GM19025 (cell line): ENCODE data around the gene SPATA20.

Source experiments
- ATAC-seq: cut with Tn5 transposase; IDR thresholded peaks from one replicate; pipeline ENCODE4 v1.9.1; 2021; ENCODE audit warnings: mild to moderate bottlenecking, low read depth, moderate library complexity; ENCODE audit not compliant: unreplicated experiment

The SPATA20 gene

DNA sequence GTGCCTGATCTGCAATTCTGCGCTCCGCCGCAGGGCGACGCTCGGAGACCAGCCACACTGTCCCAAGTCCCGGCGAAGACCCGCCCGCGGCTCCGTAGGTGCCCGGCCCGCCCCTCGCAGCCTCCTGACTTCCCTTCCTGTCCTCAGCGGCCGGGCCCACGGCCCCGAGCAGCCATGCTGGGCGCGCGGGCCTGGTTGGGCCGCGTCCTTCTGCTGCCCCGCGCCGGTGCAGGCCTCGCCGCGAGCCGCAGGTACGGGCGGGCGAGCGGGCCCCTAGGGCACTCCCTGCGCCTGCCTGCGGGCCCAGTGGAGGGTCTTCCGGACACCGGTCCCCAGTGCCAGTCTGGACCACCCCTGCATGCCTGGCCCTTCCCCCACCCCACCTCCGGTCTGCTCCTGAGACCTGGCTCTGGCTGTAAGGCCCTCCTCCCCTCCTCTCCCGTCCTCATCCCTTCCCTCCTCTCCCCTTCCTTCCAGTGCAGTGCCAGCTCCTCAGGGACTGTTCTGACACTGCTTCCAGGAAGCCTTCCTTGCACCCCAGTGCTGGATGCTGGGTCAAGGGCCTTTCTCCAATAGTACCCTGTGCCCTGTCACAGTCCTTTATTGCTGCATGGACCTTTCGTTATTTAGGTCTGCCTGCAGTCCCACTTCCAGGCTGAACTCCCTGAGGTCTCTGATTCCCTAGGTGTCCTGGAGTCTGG, at the start of gene SPATA20:
Gene SPATA20 (plus strand): TSS at position 140 of the 701 bp plus-strand sequence. CDS start 35 bp downstream, at position 175.
- ATAC-seq: peak; percentile 50

DNA sequence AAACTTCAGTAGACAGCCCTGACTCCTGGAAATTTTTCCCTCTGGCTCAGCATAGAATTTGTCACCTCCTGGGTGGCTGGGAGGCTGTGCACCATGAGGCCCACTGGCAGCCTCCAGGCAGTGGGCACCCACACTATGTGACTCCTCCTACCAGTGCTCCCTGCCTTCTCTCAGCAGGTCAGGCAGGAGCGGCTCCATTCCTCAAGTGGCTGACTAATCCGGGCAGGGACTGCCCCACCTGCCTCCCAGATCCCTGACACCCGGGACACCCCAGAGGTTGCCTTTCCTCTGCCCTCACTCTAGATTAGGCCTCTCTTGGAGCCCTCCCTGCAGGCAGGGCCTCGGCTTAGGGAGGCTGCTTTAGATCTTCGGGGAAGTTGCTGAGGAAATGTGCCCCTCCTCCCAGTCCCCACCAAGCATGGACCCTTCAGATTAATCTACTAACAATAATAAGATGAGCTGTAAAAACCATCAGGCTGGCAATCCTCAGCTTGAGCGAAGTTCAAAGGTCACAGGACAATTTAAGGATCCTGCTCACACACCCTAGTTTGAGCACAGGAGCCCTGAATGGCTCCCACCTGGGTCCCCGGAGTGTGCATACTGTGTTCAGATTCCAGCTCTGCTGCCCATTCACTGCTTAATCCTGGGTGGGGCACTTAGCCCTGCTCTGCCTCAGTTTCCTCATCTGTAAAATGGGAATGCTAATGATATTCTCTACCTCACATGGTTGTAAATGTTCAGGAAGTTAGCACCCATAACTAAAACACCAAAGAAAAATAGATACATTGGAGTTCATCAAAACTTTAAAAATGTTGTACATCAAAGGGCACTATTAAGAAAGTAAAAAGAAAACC, 48.7 kb upstream of the SPATA20 start:
- ATAC-seq: no peak

DNA sequence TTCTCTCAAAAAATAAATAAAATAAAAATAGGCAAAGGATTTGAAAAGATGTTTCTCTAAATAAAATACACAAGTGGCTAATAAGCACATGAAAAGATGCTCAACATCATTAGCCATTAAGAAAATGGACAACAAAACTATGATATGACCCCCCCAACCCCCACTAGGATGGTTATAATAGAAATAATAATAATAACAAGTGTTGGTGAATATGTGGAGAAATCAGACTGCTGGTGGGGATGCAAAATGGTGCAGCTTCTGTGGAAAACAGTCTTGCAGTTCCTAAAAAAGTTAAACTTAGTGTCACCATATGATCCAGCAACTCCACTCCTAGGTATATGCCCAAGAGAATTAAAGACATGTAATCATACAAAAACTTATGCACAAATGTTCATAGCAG, 47.7 kb upstream of the SPATA20 start:
- ATAC-seq: no peak

DNA sequence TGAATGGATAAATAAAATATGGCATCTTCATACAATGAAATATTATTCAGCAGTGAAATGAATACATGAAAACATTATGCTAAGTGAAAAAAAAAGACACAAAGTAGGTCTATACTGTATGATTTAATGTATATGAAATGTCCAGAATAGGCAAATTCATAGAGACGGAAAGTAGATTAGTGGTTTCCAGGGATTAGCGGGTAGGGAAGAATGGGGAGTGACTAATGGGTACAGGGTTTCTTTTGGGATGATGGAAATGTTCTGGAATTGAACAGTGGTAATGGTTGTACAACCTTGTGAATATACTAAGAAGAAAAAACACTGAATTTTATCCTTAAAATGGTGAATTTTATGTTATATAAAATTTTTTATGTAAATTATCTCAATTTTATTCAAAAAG, 47.3 kb upstream of the SPATA20 start:
- ATAC-seq: no peak

DNA sequence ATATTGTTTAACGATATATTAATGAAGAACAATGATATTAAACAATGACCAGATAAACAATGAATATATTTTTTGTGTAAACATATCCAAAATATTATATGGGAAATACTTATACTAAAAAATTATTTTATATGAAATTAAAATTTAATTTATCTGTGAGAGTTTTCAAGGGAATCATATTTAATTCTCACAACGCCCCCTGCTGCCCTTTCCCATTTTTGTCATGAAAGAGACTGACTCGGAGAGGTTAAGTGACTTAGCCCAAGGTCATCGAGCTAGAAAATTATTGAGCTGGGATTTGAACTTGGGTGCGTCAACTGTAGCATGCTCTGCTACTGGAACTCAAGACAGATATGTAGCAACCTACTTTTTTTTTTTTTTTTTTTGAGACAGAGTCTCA, 45.9 kb upstream of the SPATA20 start:
- ATAC-seq: no peak

DNA sequence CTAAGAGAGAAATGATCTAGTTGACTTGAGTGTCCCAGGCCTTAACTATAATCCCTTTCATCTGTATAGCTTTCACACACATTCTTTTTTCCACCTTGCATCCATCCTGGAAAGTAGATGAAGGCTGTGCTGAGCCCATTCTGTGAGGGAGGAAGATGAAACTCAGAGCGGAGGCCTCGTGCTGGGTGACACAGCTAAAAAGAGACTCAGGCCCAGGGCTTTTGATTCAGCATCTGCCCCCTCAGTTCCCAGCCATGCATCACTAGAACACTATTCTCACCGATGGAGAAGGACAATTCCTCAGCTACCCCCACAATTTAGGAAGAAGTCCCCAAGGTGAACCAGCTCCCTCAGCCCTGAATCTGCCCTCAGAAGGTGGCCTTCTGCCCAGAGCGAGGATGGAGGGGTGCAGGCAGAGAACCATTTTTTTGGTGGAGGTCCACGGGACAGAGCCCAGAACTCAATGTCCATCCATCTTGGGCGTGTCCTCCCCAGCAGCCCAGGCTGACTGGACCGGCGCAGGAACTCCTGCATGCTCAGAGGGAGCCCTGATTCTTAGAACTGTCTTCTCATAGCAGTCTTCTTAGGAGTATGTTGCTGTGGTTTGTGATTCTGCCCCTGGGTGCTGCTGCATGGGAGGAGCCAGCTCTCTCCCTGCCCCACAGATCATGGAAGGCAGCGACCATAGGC, 44.5 kb upstream of the SPATA20 start:
- no peak for ATAC-seq

DNA sequence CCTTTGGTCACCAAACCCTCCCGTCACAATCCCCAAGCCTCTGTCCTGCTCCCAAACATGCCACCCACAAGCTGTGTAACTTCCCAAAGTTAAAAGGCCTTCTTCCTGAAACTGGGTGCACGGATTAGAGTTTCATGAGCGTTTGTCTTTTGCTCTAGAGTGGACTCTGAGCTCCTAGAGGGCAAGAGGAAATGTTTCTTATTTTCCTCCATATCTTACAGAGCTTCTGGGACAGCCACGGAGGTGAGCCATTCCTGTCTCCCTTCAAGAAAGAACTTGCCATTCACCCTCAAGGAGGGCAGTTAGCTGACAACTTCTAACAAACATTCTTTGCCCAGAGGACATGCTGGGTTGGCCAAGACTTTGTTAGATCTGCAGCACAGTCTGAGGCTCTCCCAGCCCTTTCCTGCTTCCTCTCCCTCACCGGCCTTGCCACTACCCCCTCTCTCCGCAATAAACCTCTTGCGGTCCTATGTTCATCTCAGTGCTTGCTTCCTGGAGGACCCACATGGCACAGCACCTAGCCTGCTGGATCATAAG, 41.3 kb upstream of the SPATA20 start:
- ATAC-seq: no peak

DNA sequence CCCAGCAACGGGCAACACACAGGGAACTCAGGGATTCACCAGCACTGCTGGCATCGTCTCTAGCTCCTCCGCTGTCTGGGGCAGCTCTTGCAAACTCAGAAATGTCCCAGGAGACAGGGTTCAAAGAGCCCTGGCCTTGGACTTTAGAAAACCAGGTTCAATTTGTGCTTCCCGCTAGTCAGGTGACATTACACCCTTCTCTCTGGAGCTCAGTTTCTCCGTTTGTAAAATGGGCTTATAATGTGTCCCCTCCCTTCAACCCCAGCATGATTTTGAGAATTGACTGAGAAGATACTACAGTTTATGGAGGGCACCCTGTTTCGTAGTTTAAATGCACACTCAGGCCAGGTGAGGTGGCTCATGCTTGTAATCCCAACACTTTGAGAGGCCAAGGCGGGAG, 40.7 kb upstream of the SPATA20 start:
- ATAC-seq: no peak

DNA sequence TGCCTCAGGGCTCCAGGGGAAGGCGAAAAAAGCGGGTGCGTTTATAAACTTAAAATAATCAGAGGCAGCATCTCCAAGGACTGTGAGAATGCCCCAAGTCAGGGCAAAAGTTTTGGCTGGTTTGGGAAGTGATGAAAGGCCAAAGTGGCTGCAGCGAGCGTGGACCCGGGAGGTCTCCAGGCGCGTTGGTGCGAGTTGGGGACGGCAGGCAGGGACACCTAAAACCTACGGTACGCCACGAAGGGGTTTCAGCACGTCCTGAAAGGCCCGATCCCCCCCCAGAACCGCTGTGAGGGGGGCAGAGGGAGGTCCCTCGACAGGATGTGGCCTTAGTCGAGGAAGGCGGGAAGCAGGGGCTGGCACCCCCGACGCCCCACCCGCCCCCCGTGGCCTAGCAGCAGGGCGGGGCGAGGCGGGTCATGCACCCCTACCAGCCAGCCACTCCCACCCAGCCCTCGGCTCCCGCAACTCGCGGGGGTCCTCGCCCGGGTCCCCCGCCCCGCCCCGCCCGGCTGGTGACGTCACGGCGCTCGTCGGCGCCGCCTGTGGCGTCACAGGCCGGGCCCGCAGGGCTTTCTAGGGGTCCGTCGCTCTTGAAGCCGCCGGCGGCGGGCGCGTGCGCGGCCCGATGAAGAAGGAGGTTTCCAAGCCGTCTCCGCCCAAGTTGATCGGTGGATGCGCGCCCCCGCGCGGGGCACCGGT, 39.0 kb upstream of the SPATA20 start, which contains the start of gene MYCBPAP:
Gene MYCBPAP (plus strand): TSS at position 569 of the 702 bp plus-strand sequence. CDS start 236 bp downstream, outside the sequence.
- ATAC-seq: peak; percentile 36

DNA sequence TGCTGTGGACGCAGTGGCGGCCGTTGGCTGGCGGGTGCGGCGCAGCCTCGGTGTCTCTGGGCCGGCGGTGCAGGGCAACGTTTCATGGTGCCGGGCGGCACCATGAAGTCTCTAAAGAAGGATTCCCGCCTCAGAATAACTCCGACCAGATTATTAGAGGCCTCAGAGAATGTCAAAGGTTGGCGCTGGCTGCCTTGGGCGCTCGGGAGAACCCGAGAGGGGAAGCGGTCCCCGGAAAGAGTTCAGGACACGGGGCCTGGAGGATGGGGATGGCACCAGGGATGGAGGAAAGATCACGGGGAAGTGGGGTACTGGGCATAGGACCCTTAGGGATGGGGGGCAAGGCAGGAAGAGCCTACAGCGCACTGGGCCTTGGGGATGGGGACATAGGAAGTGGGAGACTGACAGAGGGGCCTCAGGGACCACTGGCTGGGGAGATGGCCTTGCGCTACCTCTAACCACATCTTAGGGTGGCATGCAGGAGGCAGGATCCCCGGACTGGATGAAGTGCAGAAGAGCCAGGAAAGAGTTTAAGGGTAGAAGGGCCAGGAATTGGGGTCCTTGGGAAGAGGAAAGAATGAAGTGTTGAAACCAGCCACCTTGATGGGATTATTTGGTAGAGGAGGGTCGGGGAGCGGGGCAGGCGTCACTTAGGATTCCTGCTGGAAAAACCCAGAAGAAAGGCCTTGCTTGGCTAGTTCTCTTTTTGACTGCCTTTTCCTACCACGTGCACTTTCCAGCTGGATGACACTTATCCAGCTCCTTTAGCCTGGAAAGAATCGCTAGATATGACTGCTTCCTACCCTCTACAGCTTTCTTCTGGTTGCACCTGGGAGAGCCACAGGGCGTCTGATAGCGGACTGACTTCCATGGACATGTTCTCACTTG, 38.2 kb upstream of the SPATA20 start:
- ATAC-seq: no peak

DNA sequence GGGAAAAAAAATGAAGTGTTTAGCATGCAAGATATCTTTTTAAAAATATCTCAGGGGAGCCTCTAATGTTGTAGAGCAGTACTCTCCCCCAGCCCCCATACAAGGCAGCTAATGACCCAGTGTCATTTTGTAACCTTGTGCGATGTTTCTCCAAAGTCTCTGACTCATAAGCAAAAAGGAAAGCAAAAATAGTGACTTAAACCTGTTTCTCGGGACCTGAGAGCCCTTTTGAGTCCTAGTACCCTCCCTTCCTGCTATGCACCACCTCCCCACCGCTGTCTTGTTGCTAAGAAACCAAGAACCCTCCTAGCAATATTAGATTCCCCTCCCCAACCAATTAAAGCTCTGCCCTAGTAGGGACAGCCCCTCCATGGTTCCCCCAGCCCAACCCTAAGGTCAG, 35.9 kb upstream of the SPATA20 start:
- ATAC-seq: peak; percentile 85

DNA sequence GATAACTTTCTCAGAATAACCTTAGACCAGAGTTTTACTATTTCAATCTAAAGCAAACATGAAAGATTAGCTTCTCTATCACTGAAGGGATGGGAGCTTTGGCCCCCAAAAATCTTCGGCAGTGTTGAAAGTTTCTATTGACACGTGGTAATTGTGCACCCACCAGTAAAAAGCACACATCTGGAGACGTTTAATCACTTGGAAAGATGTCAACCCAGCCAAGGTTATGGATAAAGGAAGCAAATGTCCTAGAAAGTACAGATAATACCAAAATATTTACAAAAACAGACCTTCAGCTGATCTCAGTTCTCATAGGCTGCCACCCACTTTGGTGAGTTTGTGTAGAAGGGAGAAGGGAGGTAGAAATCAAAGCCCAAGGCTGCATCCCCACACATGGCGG, 33.5 kb upstream of the SPATA20 start:
- no peak for ATAC-seq

DNA sequence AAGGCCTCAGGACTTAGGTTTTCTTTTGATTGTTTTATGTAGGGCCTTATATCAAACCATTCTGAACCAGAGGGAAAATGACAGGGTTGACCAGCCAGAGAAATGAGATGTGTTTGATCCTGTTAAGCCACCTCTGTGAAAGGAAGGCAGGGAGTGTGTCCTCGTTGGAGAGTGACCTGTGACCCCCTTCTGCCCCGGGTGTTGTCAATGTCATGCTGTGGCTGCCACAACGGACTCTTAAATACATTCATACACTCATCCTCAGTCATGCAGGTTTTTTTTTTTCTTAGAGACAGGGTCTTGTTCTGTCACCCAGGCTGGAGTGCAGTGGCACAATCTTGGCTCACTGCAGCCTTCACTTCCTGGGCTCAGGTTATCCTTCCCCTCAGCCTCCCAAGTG, 32.6 kb upstream of the SPATA20 start:
- ATAC-seq: no peak

DNA sequence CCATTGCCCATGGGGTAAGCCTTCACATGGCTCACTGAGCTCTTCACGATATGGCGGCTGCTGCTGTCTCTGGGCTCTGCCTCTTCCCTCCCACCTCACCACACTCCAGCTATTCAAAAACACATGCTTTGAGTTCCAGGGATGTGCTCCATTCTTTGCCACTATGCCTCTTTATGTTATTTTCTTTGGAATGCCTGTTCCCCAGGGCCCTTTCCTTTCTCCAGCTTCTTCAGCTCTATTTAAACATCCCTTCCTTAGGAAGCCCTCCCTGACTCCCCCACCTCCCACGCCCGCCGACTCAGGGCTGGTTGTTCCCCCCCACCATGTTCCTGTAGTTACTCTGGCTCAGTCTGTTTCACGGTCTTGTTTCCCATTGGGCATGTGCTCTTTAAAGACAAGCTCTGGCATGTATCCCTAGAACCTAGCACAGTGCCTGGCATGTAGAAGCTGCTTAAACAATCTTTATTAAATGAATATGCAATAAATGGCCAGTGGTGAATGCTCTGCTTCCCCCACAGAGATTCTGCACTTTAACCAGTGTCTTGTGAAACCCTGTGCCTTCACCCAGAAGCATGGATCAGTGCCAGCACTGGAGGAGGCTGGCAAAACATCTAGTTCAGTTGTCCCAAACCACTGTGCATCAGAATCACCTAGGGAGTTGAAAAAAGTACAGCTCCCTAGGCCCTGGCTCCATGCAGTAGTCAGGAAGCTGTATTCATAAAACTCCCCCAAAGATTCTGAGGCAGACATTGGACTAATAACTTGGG, 31.9 kb upstream of the SPATA20 start:
- ATAC-seq: no peak

DNA sequence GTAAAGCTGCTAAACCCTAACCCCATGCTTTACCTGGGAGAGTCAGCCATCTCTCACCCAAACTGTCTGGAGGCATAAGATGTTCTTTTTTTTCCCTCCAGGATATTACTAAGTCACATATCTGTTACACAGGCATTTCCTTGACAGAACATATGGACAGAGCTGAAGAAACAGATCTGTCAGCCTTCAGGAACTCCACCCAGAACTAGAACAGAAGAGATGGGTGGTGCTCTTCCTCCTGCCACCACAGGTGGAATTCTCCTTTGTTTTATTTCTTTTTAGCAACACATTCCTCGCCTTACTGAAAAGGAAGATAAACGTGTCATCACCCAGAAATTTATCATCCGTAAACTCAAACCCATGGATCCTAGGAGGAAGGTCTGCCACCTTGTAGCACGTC, 30.0 kb upstream of the SPATA20 start:
- ATAC-seq: no peak

DNA sequence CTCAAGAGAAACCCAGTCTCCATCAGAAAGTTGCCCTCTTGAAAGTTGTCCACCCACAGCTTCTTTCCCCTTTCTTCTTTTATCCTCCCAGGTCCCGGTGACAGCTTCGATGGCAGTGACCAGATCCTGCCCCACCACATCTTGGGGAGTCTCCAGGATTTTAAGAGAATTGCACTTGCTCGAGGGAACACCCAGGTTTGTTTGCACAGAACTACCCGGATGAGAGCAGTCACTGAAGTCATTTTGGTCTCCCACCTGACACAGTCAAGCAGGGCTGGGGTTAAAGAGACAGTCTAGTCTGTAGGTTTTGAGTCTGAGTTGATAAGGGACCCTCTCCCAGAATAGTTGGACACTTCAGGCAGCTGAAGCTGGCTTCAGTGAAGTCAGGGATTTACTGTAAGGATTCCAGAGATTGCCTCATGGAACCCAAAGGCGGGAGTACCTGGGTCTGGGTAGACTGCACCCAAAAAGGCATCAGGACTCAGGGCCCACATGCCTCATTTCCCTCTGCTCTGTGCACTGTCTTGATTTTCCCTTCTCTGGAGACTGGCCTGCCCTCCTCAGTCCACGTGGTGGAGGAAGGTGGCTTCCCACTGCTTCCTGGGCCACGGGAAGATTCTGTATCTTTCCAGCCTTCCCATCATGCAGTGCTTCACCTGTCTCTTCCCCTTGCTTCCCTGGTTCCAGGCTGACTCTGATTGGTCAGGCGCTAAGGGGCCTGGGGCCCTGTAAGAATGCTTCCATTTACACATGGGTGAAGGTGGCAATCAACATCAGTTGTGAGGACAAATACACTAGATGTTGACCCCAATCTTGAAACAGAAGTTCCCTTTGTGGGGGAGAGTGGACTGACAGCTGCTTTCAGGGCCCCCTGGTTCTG, 29.2 kb upstream of the SPATA20 start:
- no peak for ATAC-seq

DNA sequence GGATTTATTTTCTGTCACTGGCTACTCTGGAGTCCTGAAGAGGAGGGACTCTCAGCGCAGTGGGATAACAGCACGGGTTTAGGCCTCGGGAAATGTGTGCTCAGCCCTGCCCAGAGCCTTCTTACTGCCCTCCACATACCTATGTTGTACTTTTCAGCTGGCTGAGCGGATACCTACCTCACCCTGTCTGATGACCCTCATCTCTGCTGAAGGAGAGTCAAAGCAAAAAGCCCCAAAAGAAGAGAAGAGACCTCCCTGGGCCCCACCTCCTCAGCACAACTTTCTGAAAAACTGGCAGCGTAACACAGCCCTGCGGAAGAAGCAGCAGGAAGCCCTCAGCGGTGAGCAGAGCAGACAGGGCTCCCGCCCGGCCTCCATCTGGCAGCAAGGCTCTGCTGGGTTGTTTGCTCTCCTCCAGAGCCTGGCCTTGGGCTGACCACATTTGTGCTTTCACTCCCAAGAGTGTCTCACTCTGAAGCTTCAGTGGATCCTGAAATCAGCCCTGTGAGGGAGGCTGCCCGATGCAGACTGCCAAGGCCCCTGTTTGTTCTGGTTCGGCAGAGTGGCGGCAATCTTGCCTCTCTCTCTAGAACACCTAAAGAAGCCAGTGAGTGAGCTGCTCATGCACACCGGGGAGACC, 28.5 kb upstream of the SPATA20 start:
- ATAC-seq: no peak
